Fibroblast of skin of right quadriceps (primary cell): ENCODE measurements around the gene CCDC71L.
A peak's percentile ranks its signal among the peaks of the same experiment; 100 is the strongest.

Source experiments
- DNase-seq: peaks from one replicate; pipeline ENCODE4 v3.0.0-alpha.2; 2013

CCDC71L gene

GRCh38 chr7:106623315-106623660 is 37.7 kb downstream of the CCDC71L start:
- no peak for DNase-seq

GRCh38 chr7:106622654-106623314 is 38.2 kb downstream of the CCDC71L start:
- DNase-seq: no peak

GRCh38 chr7:106621393-106622132 is 39.4 kb downstream of the CCDC71L start:
- no peak for DNase-seq

- peak; percentile 42 for DNase-seq
Measured at GRCh38 chr7:106620676-106621075, 40.3 kb downstream of the CCDC71L start.

GRCh38 chr7:106620034-106620433 is 40.9 kb downstream of the CCDC71L start:
- no peak for DNase-seq

- DNase-seq: no peak
Measured at GRCh38 chr7:106619213-106619612, 41.7 kb downstream of the CCDC71L start.

- peak; percentile 84 for DNase-seq
Measured at GRCh38 chr7:106618480-106618879, 42.5 kb downstream of the CCDC71L start.

GRCh38 chr7:106617860-106618259 is 43.1 kb downstream of the CCDC71L start:
- no peak for DNase-seq

- peak; percentile 36 for DNase-seq
Measured at GRCh38 chr7:106616708-106617051, 44.3 kb downstream of the CCDC71L start.

- DNase-seq: no peak
Measured at GRCh38 chr7:106615808-106616707, 44.9 kb downstream of the CCDC71L start.

- peak; percentile 28 for DNase-seq
Measured at GRCh38 chr7:106614751-106615150, 46.2 kb downstream of the CCDC71L start.

GRCh38 chr7:106613848-106614560 is 47.0 kb downstream of the CCDC71L start:
- peak; percentile 63 for DNase-seq

GRCh38 chr7:106613279-106613678 is 47.7 kb downstream of the CCDC71L start:
- no peak for DNase-seq

- no peak for DNase-seq
Measured at GRCh38 chr7:106612432-106612831, 48.5 kb downstream of the CCDC71L start.

GRCh38 chr7:106611911-106612310 is 49.0 kb downstream of the CCDC71L start:
- DNase-seq: no peak

- peak; percentile 35 for DNase-seq
Measured at GRCh38 chr7:106610996-106611886, 49.7 kb downstream of the CCDC71L start.

GRCh38 chr7:106609416-106609815 is 51.5 kb downstream of the CCDC71L start:
- peak; percentile 90 for DNase-seq

- no peak for DNase-seq
Measured at GRCh38 chr7:106608661-106609060, 52.3 kb downstream of the CCDC71L start.
